HEK293 (cell line): ENCODE data around the gene LYPD3.

Experiments
- CTCF ChIA-PET: fragments of 350-600 bp; formaldehyde crosslinking; extraction: SDS; loops from one replicate; lab custom pipeline; 2021; ENCODE audit warnings: antibody characterized with exemption; lab: Yijun Ruan, JAX
- POLR2A ChIA-PET: fragments of 300-600 bp; formaldehyde crosslinking; extraction: SDS; loops from one replicate; lab custom pipeline; 2020; ENCODE audit warnings: antibody characterized with exemption, inconsistent platforms; lab: Yijun Ruan, JAX
- H3K27ac ChIP-seq: fragments of 200-500 bp; sonication (Bioruptor generic); 2 replicates; pipeline ENCODE4 v1.5.1; 2014; ENCODE audit warnings: low read depth, low read length, control low read depth, inconsistent platforms; ENCODE audit errors: extremely low read depth
- H3K36me3 ChIP-seq, 2 experiments: fragments of 200-500 bp in 1 of 2; sonication (Bioruptor generic) in 1 of 2; 1 replicate in 1 of 2; 2 replicates in 1 of 2; pipeline ENCODE4 v1.5.1; 2014 to 2017; ENCODE audit warnings: inconsistent platforms in 2 of 2, low read length in 2 of 2; ENCODE audit not compliant: control insufficient read depth in 2 of 2, insufficient read depth in 1 of 2
- H3K4me1 ChIP-seq: fragments of 200-500 bp; sonication (Bioruptor generic); 2 replicates; pipeline ENCODE4 v1.5.1; 2014; ENCODE audit warnings: mild to moderate bottlenecking, low read length, inconsistent platforms; ENCODE audit not compliant: control insufficient read depth, insufficient read depth
- H3K4me3 ChIP-seq: 2 replicates; pipeline ENCODE4 v1.5.1; 2011; ENCODE audit warnings: low read depth, mild to moderate bottlenecking, control low read depth, low read length, moderate library complexity
- H3K9me3 ChIP-seq: fragments of 200-500 bp; sonication (Bioruptor generic); 2 replicates; pipeline ENCODE4 v1.5.1; 2014; ENCODE audit warnings: low read depth, low read length, inconsistent platforms; ENCODE audit not compliant: control insufficient read depth, insufficient read depth
- MYNN ChIP-seq: fragments of 450-650 bp; formaldehyde crosslinking; IDR thresholded peaks from 2 replicates; pipeline ENCODE4 v1.5.1; 2016; ENCODE audit warnings: missing biosample characterization, missing genetic modification characterization, borderline replicate concordance
- OSR2 ChIP-seq: fragments of 450-650 bp; formaldehyde crosslinking; IDR thresholded peaks from 2 replicates; pipeline ENCODE4 v1.5.1; 2016; ENCODE audit warnings: missing biosample characterization, missing genetic modification characterization
- PRDM1 ChIP-seq: fragments of 450-650 bp; formaldehyde crosslinking; IDR thresholded peaks from 2 replicates; pipeline ENCODE4; 2016; ENCODE audit warnings: missing biosample characterization, missing genetic modification characterization
- SP3 ChIP-seq: fragments of 450-650 bp; formaldehyde crosslinking; IDR thresholded peaks from 2 replicates; pipeline ENCODE4 v1.5.1; 2016; ENCODE audit warnings: missing biosample characterization, missing genetic modification characterization
- ZBTB21 ChIP-seq: fragments of 450-650 bp; formaldehyde crosslinking; IDR thresholded peaks from 2 replicates; pipeline ENCODE4 v1.5.1; 2017; ENCODE audit warnings: missing biosample characterization, missing genetic modification characterization
- ZBTB6 ChIP-seq: fragments of 450-650 bp; formaldehyde crosslinking; IDR thresholded peaks from 2 replicates; pipeline ENCODE4 v1.5.1; 2017; ENCODE audit warnings: missing biosample characterization, missing genetic modification characterization
- ZEB2 ChIP-seq: fragments of 450-650 bp; formaldehyde crosslinking; IDR thresholded peaks from 2 replicates; pipeline ENCODE4 v1.5.1; 2016; ENCODE audit warnings: missing biosample characterization, missing genetic modification characterization
- ZNF16 ChIP-seq: fragments of 450-650 bp; formaldehyde crosslinking; IDR thresholded peaks from 2 replicates; pipeline ENCODE4 v1.5.1; 2016; ENCODE audit warnings: low read depth, missing biosample characterization, missing genetic modification characterization
- ZNF169 ChIP-seq: fragments of 450-650 bp; formaldehyde crosslinking; IDR thresholded peaks from 2 replicates; pipeline ENCODE4 v1.5.1; 2016; ENCODE audit warnings: missing biosample characterization, missing genetic modification characterization
- ZNF214 ChIP-seq: fragments of 450-650 bp; formaldehyde crosslinking; IDR thresholded peaks from 2 replicates; pipeline ENCODE4 v1.5.1; 2017; ENCODE audit warnings: missing biosample characterization, mild to moderate bottlenecking, missing genetic modification characterization, borderline replicate concordance
- ZNF366 ChIP-seq: fragments of 450-650 bp; formaldehyde crosslinking; conservative IDR thresholded peaks from 2 replicates; pipeline ENCODE4 v1.5.1; 2016; ENCODE audit warnings: missing biosample characterization, missing genetic modification characterization
- ZNF596 ChIP-seq: fragments of 450-650 bp; IDR thresholded peaks from 2 replicates; pipeline ENCODE4 v1.5.0; 2018; ENCODE audit warnings: missing biosample characterization, mild to moderate bottlenecking, missing genetic modification characterization, moderate library complexity
- ZNF629 ChIP-seq: fragments of 450-650 bp; formaldehyde crosslinking; IDR thresholded peaks from 2 replicates; pipeline ENCODE4 v1.5.1; 2017; ENCODE audit warnings: missing biosample characterization, missing genetic modification characterization
- ZNF670 ChIP-seq: fragments of 450-650 bp; formaldehyde crosslinking; IDR thresholded peaks from 2 replicates; pipeline ENCODE4 v1.5.1; 2016; ENCODE audit warnings: missing biosample characterization, missing genetic modification characterization, low read depth
- ZNF776 ChIP-seq: fragments of 450-650 bp; formaldehyde crosslinking; IDR thresholded peaks from 2 replicates; pipeline ENCODE4 v1.5.0; 2017; ENCODE audit warnings: missing biosample characterization, missing genetic modification characterization, borderline replicate concordance
- TF ChIP-seq, protein P1 (sequence below): fragments of 450-650 bp; formaldehyde crosslinking; IDR thresholded peaks from 2 replicates; pipeline ENCODE4 v1.5.1; 2016; ENCODE audit warnings: missing biosample characterization, missing genetic modification characterization
- TF ChIP-seq, protein P2 (sequence below): fragments of 450-650 bp; formaldehyde crosslinking; IDR thresholded peaks from 2 replicates; pipeline ENCODE4 v1.5.1; 2017; ENCODE audit warnings: missing biosample characterization, mild to moderate bottlenecking, missing genetic modification characterization, moderate library complexity
- TF ChIP-seq, protein P3 (sequence below): fragments of 450-650 bp; formaldehyde crosslinking; IDR thresholded peaks from 2 replicates; pipeline ENCODE4 v1.5.1; 2016; ENCODE audit warnings: missing biosample characterization, missing genetic modification characterization

Gene LYPD3

DNA sequence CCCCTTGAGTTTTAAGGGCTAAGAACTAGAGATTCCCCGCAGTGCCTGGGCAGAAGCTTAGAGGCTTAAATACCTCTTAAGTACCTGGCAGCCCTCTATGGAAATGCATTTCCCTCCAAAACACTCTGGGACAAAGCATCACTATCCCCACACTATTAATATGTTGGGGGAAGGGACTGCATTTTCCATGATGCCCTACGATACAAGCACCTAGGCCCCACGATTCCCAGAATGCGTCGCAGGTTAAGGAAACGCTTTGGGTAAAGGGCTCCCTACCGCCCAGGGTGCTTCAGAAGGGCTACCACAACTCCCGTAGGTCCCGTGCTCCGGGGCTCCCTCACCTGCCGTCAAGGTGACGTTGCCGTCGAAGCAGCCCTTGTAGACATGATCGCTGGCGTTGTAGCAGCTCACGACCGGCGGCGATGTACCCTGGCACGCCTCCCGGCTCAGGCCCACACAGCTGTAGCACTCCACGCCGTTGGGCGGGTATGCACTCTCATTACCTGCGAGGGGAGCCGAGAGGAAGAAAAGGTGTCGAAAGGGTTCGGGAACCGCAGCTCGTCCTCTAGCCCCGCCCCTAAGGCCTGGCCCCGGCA, 2.5 kb downstream of the LYPD3 start (continued):
- no peak for TF ChIP-seq ZNF629 (tag by site-specific recombination)
- TF ChIP-seq PRDM1 (tag by site-specific recombination) = peak; percentile 47; the same call in 1 of the 2 replicates
- TF ChIP-seq ZNF366 (tag by site-specific recombination) = peak; percentile 56; the same call in 1 of the 2 replicates
- TF ChIP-seq, protein P1, sequence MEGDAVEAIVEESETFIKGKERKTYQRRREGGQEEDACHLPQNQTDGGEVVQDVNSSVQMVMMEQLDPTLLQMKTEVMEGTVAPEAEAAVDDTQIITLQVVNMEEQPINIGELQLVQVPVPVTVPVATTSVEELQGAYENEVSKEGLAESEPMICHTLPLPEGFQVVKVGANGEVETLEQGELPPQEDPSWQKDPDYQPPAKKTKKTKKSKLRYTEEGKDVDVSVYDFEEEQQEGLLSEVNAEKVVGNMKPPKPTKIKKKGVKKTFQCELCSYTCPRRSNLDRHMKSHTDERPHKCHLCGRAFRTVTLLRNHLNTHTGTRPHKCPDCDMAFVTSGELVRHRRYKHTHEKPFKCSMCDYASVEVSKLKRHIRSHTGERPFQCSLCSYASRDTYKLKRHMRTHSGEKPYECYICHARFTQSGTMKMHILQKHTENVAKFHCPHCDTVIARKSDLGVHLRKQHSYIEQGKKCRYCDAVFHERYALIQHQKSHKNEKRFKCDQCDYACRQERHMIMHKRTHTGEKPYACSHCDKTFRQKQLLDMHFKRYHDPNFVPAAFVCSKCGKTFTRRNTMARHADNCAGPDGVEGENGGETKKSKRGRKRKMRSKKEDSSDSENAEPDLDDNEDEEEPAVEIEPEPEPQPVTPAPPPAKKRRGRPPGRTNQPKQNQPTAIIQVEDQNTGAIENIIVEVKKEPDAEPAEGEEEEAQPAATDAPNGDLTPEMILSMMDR (tag by site-specific recombination) = peak; percentile 47
- TF ChIP-seq ZNF214 (tag by site-specific recombination) = no peak
- TF ChIP-seq ZBTB21 = 0 out of 2 replicates have a peak, but pooled peaks have one; percentile 13
- TF ChIP-seq ZNF16 (tag by site-specific recombination) = no peak
- TF ChIP-seq ZNF596 (tag by site-specific recombination) = no peak
- TF ChIP-seq, protein P2, sequence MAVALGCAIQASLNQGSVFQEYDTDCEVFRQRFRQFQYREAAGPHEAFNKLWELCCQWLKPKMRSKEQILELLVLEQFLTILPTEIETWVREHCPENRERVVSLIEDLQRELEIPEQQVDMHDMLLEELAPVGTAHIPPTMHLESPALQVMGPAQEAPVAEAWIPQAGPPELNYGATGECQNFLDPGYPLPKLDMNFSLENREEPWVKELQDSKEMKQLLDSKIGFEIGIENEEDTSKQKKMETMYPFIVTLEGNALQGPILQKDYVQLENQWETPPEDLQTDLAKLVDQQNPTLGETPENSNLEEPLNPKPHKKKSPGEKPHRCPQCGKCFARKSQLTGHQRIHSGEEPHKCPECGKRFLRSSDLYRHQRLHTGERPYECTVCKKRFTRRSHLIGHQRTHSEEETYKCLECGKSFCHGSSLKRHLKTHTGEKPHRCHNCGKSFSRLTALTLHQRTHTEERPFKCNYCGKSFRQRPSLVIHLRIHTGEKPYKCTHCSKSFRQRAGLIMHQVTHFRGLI (tag by site-specific recombination) = peak; percentile 91
- TF ChIP-seq SP3 (tag by site-specific recombination) = no peak
- TF ChIP-seq, all 188 proteins: peak for 19

- no peak for TF ChIP-seq ZNF169 (tag by site-specific recombination)
- TF ChIP-seq ZBTB6 = peak; percentile 84
- TF ChIP-seq ZNF670 (tag by site-specific recombination) = no peak
- no peaks in the 10 kb centered on the region; a peak in 1 of 3 replicates for H3K36me3 ChIP-seq
- no peaks in the 10 kb centered on the region for H3K9me3 ChIP-seq
- H3K27ac ChIP-seq = no peak overlapping the region
- ChIA-PET POLR2A (interaction anchor here (0.5 to 2.2 kb wide), 9 partner anchors 14 to 292 kb away, joined by 3 to 22 read pairs (median 10); partner anchors contain the start of genes ETHE1, PHLDB3, SMG9 and ZNF575), CTCF (interaction anchor here (0.6 to 12.2 kb wide), 4 partner anchors 15 to 129 kb away, joined by 3 to 180 read pairs (median 6); no protein-coding TSS in a partner anchor)
- H3K4me1 ChIP-seq = peaks cover 7% of the 10 kb centered on the region; the same call in 1 of the 2 replicates
- H3K4me3 ChIP-seq = no peak overlapping the region
Observed at GRCh38 chr19:43462383-43462782, 3.0 kb downstream of the LYPD3 start.

GRCh38 chr19:43461303-43461702, 4.1 kb downstream of the LYPD3 start:
- Histone ChIP-seq H3K36me3 (no peaks in the 10 kb centered on the region; a peak in 1 of 3 replicates), H3K4me3 (no peak overlapping the region), H3K9me3 (no peaks in the 10 kb centered on the region), H3K27ac (no peak overlapping the region), H3K4me1 (0 out of 2 replicates have a peak, but pooled peaks cover 3% of the 10 kb centered on the region)
- ChIA-PET CTCF (interaction anchor here (1.0 to 12.2 kb wide), 5 partner anchors 14 to 59 kb away, joined by 3 to 180 read pairs (median 12); no protein-coding TSS in a partner anchor), POLR2A (interaction anchor here (0.6 to 1.7 kb wide), 2 partner anchors 35 to 43 kb away, joined by 4 to 7 read pairs; partner anchors contain the start of gene PHLDB3)
- TF ChIP-seq ZEB2 (tag by site-specific recombination) = no peak
- TF ChIP-seq OSR2 = no peak
- TF ChIP-seq, protein P3, sequence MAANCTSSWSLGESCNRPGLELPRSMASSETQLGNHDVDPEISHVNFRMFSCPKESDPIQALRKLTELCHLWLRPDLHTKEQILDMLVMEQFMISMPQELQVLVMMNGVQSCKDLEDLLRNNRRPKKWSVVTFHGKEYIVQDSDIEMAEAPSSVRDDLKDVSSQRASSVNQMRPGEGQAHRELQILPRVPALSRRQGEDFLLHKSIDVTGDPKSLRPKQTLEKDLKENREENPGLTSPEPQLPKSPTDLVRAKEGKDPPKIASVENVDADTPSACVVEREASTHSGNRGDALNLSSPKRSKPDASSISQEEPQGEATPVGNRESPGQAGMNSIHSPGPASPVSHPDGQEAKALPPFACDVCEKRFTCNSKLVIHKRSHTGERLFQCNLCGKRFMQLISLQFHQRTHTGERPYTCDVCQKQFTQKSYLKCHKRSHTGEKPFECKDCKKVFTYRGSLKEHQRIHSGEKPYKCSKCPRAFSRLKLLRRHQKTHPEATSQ = no peak
- no peak for TF ChIP-seq ZNF776 (tag by site-specific recombination)
- no peak for TF ChIP-seq MYNN
- TF ChIP-seq, protein P1 (tag by site-specific recombination) = no peak
